Endothelial cell of umbilical vein (primary cell): ENCODE data around the gene ALG8. TPM values are rescaled to one million over a fixed set of nuclear protein-coding genes. Genes with fewer than 3 reads are reported as not detected.

ENCODE experiments used
- BruUV-seq: library from RNA; stranded (reverse); fragments of 400-500 nt; replicated peaks from 2 replicates; lab custom pipeline; 2021; lab: Mats Ljungman, UMichigan
- CTCF ChIA-PET: fragments of 300-600, 350-600 bp; sonication (Branson Sonifier 250); formaldehyde crosslinking; loops from one replicate; lab custom pipeline; 2021; ENCODE audit warnings: antibody characterized with exemption, inconsistent platforms; lab: Charles Lee
- POLR2A ChIA-PET: fragments of 300-600, 350-600 bp; sonication (Branson Sonifier 250); formaldehyde crosslinking; loops from one replicate; lab custom pipeline; 2021; ENCODE audit warnings: antibody characterized with exemption, inconsistent platforms; lab: Charles Lee
- DNase-seq: peaks from one replicate; pipeline ENCODE4 v3.0.0-alpha.2; 2011; ENCODE audit warnings: low read depth, low spot score
- FAIRE-seq: peaks from 2 replicates; lab custom pipeline; 2011; peaks lifted over from hg19 to GRCh38; lab: Jason Lieb, UNC
- H2AFZ ChIP-seq: 2 replicates; pipeline ENCODE4 v1.6.0; 2012; ENCODE audit warnings: low read depth, low read length, control low read depth, inconsistent platforms
- H3K27ac ChIP-seq: 2 replicates; pipeline ENCODE4 v1.5.1; 2011; ENCODE audit warnings: low read depth, mild to moderate bottlenecking, control low read depth, low read length, moderate library complexity; ENCODE audit not compliant: insufficient read depth
- H3K27me3 ChIP-seq, 2 experiments: 2 replicates each; pipeline versions ENCODE4 v1.6.0 to v1.6.1; 2011; ENCODE audit warnings: low read length in 2 of 2, mixed read lengths in 1 of 2; ENCODE audit not compliant: control insufficient read depth in 2 of 2, insufficient read depth in 2 of 2
- H3K36me3 ChIP-seq, 2 experiments: 2 replicates in 1 of 2; 3 replicates in 1 of 2; pipeline ENCODE4 v1.5.1; 2011; ENCODE audit warnings: low read length in 2 of 2, mild to moderate bottlenecking in 1 of 2, moderate library complexity in 1 of 2; ENCODE audit not compliant: control insufficient read depth in 2 of 2, insufficient read depth in 2 of 2; ENCODE audit errors: extremely low read depth in 1 of 2
- H3K4me1 ChIP-seq: 3 replicates; pipeline ENCODE4 v1.5.1; 2011; ENCODE audit warnings: mild to moderate bottlenecking, low read length; ENCODE audit not compliant: control insufficient read depth, insufficient read depth; ENCODE audit errors: extremely low read depth
- H3K4me2 ChIP-seq: 2 replicates; pipeline ENCODE4 v1.6.1; 2011; ENCODE audit warnings: low read length, control low read depth, mixed read lengths; ENCODE audit not compliant: insufficient read depth
- H3K4me3 ChIP-seq, 3 experiments: fragments of 200-600 bp in 1 of 3; sonication (generic), shearing (Covaris generic) in 1 of 3; replicated peaks in 1 of 3; 2 replicates each; pipeline ENCODE4 v1.5.1; 2011 to 2016; ENCODE audit warnings: control low read depth in 3 of 3, low read length in 3 of 3, mild to moderate bottlenecking in 2 of 3, inconsistent platforms in 1 of 3, low read depth in 1 of 3, moderate library complexity in 1 of 3; ENCODE audit not compliant: insufficient read depth in 1 of 3
- H3K79me2 ChIP-seq: 2 replicates; pipeline ENCODE4 v1.6.0; 2012; ENCODE audit warnings: low read length, inconsistent platforms; ENCODE audit not compliant: control insufficient read depth, insufficient read depth
- H3K9ac ChIP-seq: replicated peaks from 2 replicates; pipeline ENCODE3; 2011; ENCODE audit warnings: low read length, control low read depth; ENCODE audit not compliant: insufficient read depth; ENCODE audit errors: extremely low read depth
- H3K9me1 ChIP-seq: replicated peaks from 3 replicates; pipeline ENCODE4 v1.6.0; 2011; ENCODE audit warnings: mild to moderate bottlenecking, low read length; ENCODE audit not compliant: control insufficient read depth, insufficient read depth; ENCODE audit errors: extremely low read depth
- H3K9me3 ChIP-seq: replicated peaks from 2 replicates; pipeline ENCODE4 v1.5.1; 2012; ENCODE audit warnings: low read length, inconsistent platforms; ENCODE audit not compliant: control insufficient read depth, insufficient read depth
- H4K20me1 ChIP-seq: replicated peaks from 2 replicates; pipeline ENCODE3; 2011; ENCODE audit warnings: mild to moderate bottlenecking, low read length; ENCODE audit not compliant: control insufficient read depth, insufficient read depth; ENCODE audit errors: extremely low read depth
- CTCF ChIP-seq, 2 donors: IDR thresholded peaks; 1 replicate in 1 of 2; 2 replicates in 1 of 2; pipeline ENCODE4 v1.5.1; 2011; ENCODE audit warnings: low read length in 2 of 2, mild to moderate bottlenecking in 2 of 2, moderate library complexity in 2 of 2, control low read depth in 1 of 2, inconsistent platforms in 1 of 2, low read depth in 1 of 2; ENCODE audit not compliant: insufficient read depth in 1 of 2; ENCODE audit errors: extremely low read depth in 1 of 2
- EZH2 ChIP-seq: IDR thresholded peaks from 2 replicates; pipeline ENCODE4 v1.6.1; 2012; ENCODE audit warnings: borderline replicate concordance, low read depth, mild to moderate bottlenecking, moderate library complexity, low read length, inconsistent platforms; ENCODE audit not compliant: severe bottlenecking
- FOS ChIP-seq: IDR thresholded peaks from 2 replicates; pipeline ENCODE4 v1.6.1; 2011; ENCODE audit warnings: mild to moderate bottlenecking, low read length, moderate library complexity, borderline replicate concordance; ENCODE audit not compliant: insufficient read depth
- GATA2 ChIP-seq: IDR thresholded peaks from 2 replicates; pipeline ENCODE4 v1.7.0; 2011; ENCODE audit warnings: low read depth, mild to moderate bottlenecking, moderate library complexity, mixed read lengths, low read length; ENCODE audit not compliant: insufficient read length, insufficient read depth
- JUN ChIP-seq: IDR thresholded peaks from 2 replicates; pipeline ENCODE4 v1.6.1; 2011; ENCODE audit warnings: borderline replicate concordance, low read depth; ENCODE audit not compliant: insufficient read length, insufficient read depth
- MAX ChIP-seq: IDR thresholded peaks from 2 replicates; pipeline ENCODE4 v1.6.1; 2011; ENCODE audit not compliant: insufficient read depth, insufficient read length
- MYC ChIP-seq: IDR thresholded peaks from one replicate; pipeline ENCODE4 v1.6.1; 2011; ENCODE audit warnings: mild to moderate bottlenecking, low read depth, low read length
- POLR2A ChIP-seq: IDR thresholded peaks from 2 replicates; pipeline ENCODE4 v1.6.1; 2012; ENCODE audit warnings: low read depth, mild to moderate bottlenecking, control low read depth, low read length
- POLR2AphosphoS5 ChIP-seq: IDR thresholded peaks from 2 replicates; pipeline ENCODE4 v1.6.1; 2012; ENCODE audit warnings: low read depth, mild to moderate bottlenecking, control low read depth, low read length, moderate library complexity; ENCODE audit not compliant: insufficient read depth
- dilution Hi-C: fragments of 300-500 bp; cut with MboI; formaldehyde crosslinking; loops from one replicate; pipeline ENCODE4 v1.15.0; 2019; ENCODE audit warnings: low sequenced_read_pairs; ENCODE audit not compliant: extremely low pct_ligation_motif_present
- intact Hi-C: fragments of 100-400 bp; cut with micrococcal nuclease; formaldehyde crosslinking; loops from one replicate; pipeline ENCODE4 v1.10.0; 2022
- polyA plus RNA-seq, 4 experiments: library from polyadenylated mRNA; depleted of rRNA in 3 of 4; stranded (reverse) in 3 of 4; unstranded in 1 of 4; fragments of >200 nt; gene quantifications; 2 replicates each; pipeline versions ENCODE4 v1.2.1 to v1.2.3, GENCODE V29; 2011 to 2012; ENCODE audit warnings: missing spikeins in 1 of 4
- total RNA-seq: library from RNA; stranded (reverse); gene quantifications from 2 replicates; pipeline ENCODE4 v1.2.3, GENCODE V29; 2021

The ALG8 gene
- total and polyA plus RNA-seq, 2 donors (not counting 3 experiments of a cell fraction or from before 2014, with no cell fraction given) = 43.9 to 48.2 TPM

DNA sequence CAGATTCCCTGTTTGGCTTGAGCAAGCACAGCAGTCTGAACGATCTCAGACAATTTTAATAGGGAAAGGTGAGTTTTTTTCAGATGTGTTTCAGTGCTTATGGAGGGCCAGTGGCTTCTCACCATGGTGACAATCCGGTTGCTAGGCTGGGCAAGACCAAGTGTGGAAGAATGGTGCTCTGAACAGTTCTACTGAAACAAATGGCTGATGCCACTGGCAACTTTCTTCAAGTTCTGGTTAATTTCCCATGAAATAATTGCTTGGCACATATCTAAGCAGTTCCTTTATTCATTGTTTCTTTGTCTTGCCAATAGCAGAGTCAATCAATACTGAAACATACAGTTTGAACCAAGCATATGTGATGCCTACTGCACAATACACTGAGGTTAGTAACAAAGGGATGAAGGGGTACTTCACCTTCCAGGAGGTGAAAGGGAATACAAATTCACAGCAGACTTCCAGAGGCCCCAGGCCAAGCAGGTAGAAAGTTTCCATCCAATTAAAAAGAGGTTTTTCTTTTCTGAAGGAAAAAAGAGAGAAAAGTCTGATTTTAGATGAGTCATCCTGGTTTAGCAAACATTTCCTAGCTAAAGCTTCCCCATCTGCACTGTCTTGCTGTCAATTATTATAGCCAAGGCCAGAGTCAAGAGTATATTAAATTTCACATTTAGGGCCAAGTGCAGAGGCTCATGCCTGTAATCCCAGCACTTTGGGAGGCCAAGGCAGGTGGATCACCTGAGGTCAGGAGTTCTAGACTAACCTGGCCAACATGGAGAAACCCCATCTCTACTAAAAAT is 38.6 kb downstream of the ALG8 start:
- intact Hi-C loops = no loop called here
- DNase-seq (no peak), FAIRE-seq (no peak)
- BruUV-seq = no TSS peak
- Histone ChIP-seq H3K9me1 (no peaks in the 10 kb centered on the region), H4K20me1 (no peaks in the 10 kb centered on the region), H3K27ac (no peak overlapping the region), H3K27me3 (no peaks in the 10 kb centered on the region), H3K9me3 (no peaks in the 10 kb centered on the region), H3K79me2 (no peaks in the 10 kb centered on the region), H3K36me3 (peaks cover 4 to 7% of the 10 kb centered on the region in 2 experiments), H3K4me1 (no peaks in the 10 kb centered on the region), H3K9ac (no peak overlapping the region), H3K4me2 (no peak overlapping the region), H3K4me3 (no peak overlapping the region), H2AFZ (no peak overlapping the region)
- no peak for TF ChIP-seq MAX
- peak; percentile 15 for TF ChIP-seq FOS
- ChIA-PET CTCF (interaction anchor here (1.1 kb wide), 1 partner anchor 9 kb away, joined by 3 read pairs; no protein-coding TSS in a partner anchor), POLR2A (no interaction called here)
- dilution Hi-C loops = no loop called here

DNA sequence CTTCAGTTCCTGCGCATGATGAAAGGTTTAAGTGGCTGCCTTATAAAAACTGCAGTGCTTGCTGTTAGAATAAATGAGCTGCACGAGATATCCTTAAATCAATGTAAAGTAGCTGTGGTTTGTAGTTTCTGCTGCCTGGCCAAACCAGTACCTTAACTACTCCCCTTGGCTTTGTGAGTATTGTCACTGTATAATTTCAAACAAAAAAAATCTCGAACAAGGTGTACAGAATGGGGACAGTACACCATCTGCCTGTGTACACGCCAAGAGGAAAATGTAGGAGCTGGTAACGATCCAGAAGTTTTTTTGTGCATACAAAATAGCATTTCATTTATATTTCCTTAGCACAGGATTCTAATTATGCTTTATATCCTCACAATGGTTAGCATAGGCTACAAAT is 39.2 kb downstream of the ALG8 start:
- FAIRE-seq (no peak), DNase-seq (no peak)
- Histone ChIP-seq H3K9me3 (no peaks in the 10 kb centered on the region), H4K20me1 (no peaks in the 10 kb centered on the region), H3K4me3 (no peak overlapping the region), H3K9me1 (no peaks in the 10 kb centered on the region), H2AFZ (no peak overlapping the region), H3K4me2 (no peak overlapping the region), H3K36me3 (peaks cover 4 to 7% of the 10 kb centered on the region in 2 experiments), H3K79me2 (no peaks in the 10 kb centered on the region), H3K9ac (no peak overlapping the region), H3K27ac (no peak overlapping the region), H3K4me1 (no peaks in the 10 kb centered on the region), H3K27me3 (no peaks in the 10 kb centered on the region)
- TF ChIP-seq GATA2 (no peak), JUN (no peak), POLR2AphosphoS5 (no peak), MAX (no peak), FOS (no peak), EZH2 (no peak), MYC (no peak), CTCF (IDR thresholded peaks at IDR 0.05; ENCODE audit: extremely low read depth in 1 of 2, insufficient read depth in 1 of 2, low read depth in 1 of 2, low read length in 2 of 2) (no peak), POLR2A (no peak)
- intact Hi-C loops (no loop called here), dilution Hi-C loops (no loop called here)
- ChIA-PET POLR2A (interaction anchor here (0.6 kb wide), 1 partner anchor 9 kb away, joined by 6 read pairs; no protein-coding TSS in a partner anchor), CTCF (no interaction called here)
- no TSS peak for BruUV-seq
